Suprapubic skin (tissue), 4 donors: ENCODE data around the gene TMEM62.

ENCODE experiments used
- EP300 ChIP-seq: sonication (generic); formaldehyde crosslinking; IDR thresholded peaks from one replicate; pipeline ENCODE4 v1.6.1; 2017; ENCODE audit warnings: antibody characterized with exemption
- POLR2AphosphoS5 ChIP-seq, 3 donors: sonication (generic); formaldehyde crosslinking; IDR thresholded peaks; one replicate each; pipeline ENCODE4 v1.6.1; 2017; ENCODE audit warnings: antibody characterized with exemption in 3 of 3
- TF ChIP-seq, protein P1 (sequence below), 2 donors: fragments of 200-600 bp in 1 of 2; fragments of 450-650 bp in 1 of 2; sonication (generic) in 1 of 2; IDR thresholded peaks; one replicate each; pipeline ENCODE4 v1.5.1; 2016 to 2019; ENCODE audit warnings: antibody characterized with exemption in 2 of 2, mild to moderate bottlenecking in 1 of 2, moderate library complexity in 1 of 2

DNA sequence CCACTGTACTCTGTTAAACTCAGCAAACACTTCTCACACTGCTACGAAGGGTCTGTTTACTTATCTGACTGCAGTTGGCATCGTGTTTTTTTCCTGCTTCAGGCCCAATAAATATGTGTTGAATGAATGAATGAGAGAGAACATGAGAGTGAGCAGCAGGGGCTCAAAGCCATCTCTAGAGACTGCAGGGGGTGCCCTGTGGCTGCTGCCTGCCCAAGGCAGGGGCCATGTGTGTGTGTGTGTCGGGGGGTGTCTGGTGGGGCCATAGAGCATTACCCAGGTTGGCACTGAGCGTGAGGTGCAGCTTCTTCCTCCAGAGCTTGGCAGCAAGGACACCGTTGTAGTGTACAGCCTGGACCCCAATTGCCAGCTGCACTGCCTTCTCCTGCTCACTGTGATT is 72.7 kb downstream of the TMEM62 start:
- TF ChIP-seq, protein P1, sequence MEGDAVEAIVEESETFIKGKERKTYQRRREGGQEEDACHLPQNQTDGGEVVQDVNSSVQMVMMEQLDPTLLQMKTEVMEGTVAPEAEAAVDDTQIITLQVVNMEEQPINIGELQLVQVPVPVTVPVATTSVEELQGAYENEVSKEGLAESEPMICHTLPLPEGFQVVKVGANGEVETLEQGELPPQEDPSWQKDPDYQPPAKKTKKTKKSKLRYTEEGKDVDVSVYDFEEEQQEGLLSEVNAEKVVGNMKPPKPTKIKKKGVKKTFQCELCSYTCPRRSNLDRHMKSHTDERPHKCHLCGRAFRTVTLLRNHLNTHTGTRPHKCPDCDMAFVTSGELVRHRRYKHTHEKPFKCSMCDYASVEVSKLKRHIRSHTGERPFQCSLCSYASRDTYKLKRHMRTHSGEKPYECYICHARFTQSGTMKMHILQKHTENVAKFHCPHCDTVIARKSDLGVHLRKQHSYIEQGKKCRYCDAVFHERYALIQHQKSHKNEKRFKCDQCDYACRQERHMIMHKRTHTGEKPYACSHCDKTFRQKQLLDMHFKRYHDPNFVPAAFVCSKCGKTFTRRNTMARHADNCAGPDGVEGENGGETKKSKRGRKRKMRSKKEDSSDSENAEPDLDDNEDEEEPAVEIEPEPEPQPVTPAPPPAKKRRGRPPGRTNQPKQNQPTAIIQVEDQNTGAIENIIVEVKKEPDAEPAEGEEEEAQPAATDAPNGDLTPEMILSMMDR (IDR thresholded peaks at IDR 0.05) = no peak
- TF ChIP-seq POLR2AphosphoS5 (IDR thresholded peaks at IDR 0.05) = no peak
- TF ChIP-seq EP300 = no peak
